ENCODE measurements around the gene AKAP6.

AKAP6 gene

GRCh38 chr14:32403021-32403420, 73.9 kb downstream of the AKAP6 start:
- FAIRE-seq (no peak), DNase-seq (ENCODE audit: insufficient read length, low spot score) (no peak)

- DNase-seq (ENCODE audit: insufficient read length, low spot score): no peak
- no peak for FAIRE-seq
These were observed 74.6 kb downstream of the AKAP6 start for GRCh38 chr14:32403688-32404087.

- FAIRE-seq: no peak
- DNase-seq (ENCODE audit: insufficient read length, low spot score): no peak
These were observed 75.9 kb downstream of the AKAP6 start for GRCh38 chr14:32404784-32405573.

GRCh38 chr14:32405856-32406255, 76.8 kb downstream of the AKAP6 start:
- DNase-seq (ENCODE audit: insufficient read length, low spot score) (no peak), FAIRE-seq (no peak)

GRCh38 chr14:32407130-32407529, 78.0 kb downstream of the AKAP6 start:
- FAIRE-seq (no peak), DNase-seq (ENCODE audit: insufficient read length, low spot score) (no peak)

GRCh38 chr14:32408018-32408417, 78.9 kb downstream of the AKAP6 start:
- DNase-seq (ENCODE audit: insufficient read length, low spot score) (no peak), FAIRE-seq (no peak)

- FAIRE-seq: no peak
These were observed 83.0 kb downstream of the AKAP6 start for GRCh38 chr14:32412103-32412502.

GRCh38 chr14:32412532-32412931, 83.4 kb downstream of the AKAP6 start:
- FAIRE-seq: no peak
- no peak for DNase-seq (ENCODE audit: insufficient read length, low spot score)

More at GRCh38 chr14:32412103-32412502, 83.0 kb downstream of the AKAP6 start:
- DNase-seq (ENCODE audit: insufficient read length, low spot score): no peak

GRCh38 chr14:32413967-32414640, 85.0 kb downstream of the AKAP6 start:
- no peak for FAIRE-seq
- DNase-seq (ENCODE audit: insufficient read length, low spot score): no peak

GRCh38 chr14:32414808-32415255, 85.7 kb downstream of the AKAP6 start:
- DNase-seq (ENCODE audit: insufficient read length, low spot score) (no peak), FAIRE-seq (no peak)

- DNase-seq (ENCODE audit: insufficient read length, low spot score) (peak; percentile 5), FAIRE-seq (peak; percentile 48)
These were observed 89.0 kb downstream of the AKAP6 start for GRCh38 chr14:32417956-32418552.

- DNase-seq (ENCODE audit: insufficient read length, low spot score): no peak
- no peak for FAIRE-seq
These were observed 90.3 kb downstream of the AKAP6 start for GRCh38 chr14:32419429-32419828.

GRCh38 chr14:32421781-32422180, 92.7 kb downstream of the AKAP6 start:
- no peak for FAIRE-seq
- DNase-seq (ENCODE audit: insufficient read length, low spot score): no peak

- FAIRE-seq: no peak
- no peak for DNase-seq (ENCODE audit: insufficient read length, low spot score)
These were observed 93.3 kb downstream of the AKAP6 start for GRCh38 chr14:32422440-32422839.

- no peak for FAIRE-seq
- no peak for DNase-seq (ENCODE audit: insufficient read length, low spot score)
These were observed 96.9 kb downstream of the AKAP6 start for GRCh38 chr14:32426028-32426427.

- FAIRE-seq (no peak), DNase-seq (ENCODE audit: insufficient read length, low spot score) (no peak)
These were observed 97.7 kb downstream of the AKAP6 start for GRCh38 chr14:32426586-32427388.

GRCh38 chr14:32427726-32428528, 98.8 kb downstream of the AKAP6 start:
- FAIRE-seq: no peak

GRCh38 chr14:32428875-32429274, 99.8 kb downstream of the AKAP6 start:
- no peak for DNase-seq (ENCODE audit: insufficient read length, low spot score)
- no peak for FAIRE-seq

More at GRCh38 chr14:32427726-32428528, 98.8 kb downstream of the AKAP6 start:
- no peak for DNase-seq (ENCODE audit: insufficient read length, low spot score)

GRCh38 chr14:32430326-32430725, 101.2 kb downstream of the AKAP6 start:
- no peak for DNase-seq (ENCODE audit: insufficient read length, low spot score)
- no peak for FAIRE-seq

Data from HTR-8/SVneo (cell line).